ENCODE measurements around the gene ZNF443. TPM values are rescaled to one million over a fixed set of nuclear protein-coding genes. Genes with fewer than 3 reads are reported as not detected.
"Not testable (repeated sequence)": the region's sequence is repeated elsewhere in the genome, so short reads cannot be mapped to it uniquely, and the experiment has no call there.

ZNF443 gene
- total RNA-seq: 6.3 to 7.8 TPM (median 7.3 TPM) in 3 replicates

DNA sequence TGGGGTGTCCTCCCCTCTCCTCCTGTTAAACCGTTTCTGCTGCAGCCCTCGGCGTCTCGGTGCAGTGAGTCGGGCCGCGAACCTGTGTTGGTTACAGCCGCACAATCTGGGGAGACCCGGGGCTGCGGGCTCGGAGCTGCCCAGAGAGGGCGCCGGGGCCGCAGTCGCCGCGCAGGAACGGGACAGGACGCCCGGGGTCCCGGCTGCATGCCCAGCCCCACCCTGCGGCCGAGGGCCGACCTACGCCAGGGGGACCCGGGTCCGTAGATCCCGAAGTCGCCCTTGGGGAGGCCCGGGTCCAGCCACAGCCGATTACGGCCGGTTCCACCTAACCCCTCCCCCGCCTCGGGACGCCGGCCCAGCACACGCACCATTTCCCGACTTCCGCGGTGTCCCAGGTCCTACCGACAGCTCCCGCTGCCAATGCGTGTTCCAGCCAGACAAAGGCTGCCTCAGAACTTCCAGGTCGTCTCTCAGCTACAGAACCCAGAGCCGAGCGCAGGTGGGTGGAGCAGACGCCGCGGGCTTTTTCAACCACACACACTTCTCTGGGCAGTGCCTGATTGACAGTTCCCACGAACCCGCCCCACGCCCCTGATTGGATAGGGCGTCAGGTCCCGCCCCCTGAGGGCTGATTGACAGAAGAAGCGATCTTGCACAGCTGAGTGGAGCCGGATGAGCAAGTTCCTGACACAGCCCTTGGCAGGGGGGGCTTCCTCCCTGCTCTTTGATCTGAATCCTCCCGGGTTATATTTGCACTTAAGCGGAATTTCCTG is at the start of gene ZNF443:
ZNF443 (minus strand) TSS at position 481 of the 776 bp plus-strand sequence; CDS start at position 374, 107 bp downstream.
- Mint-ChIP-seq H3K27ac (peak within 1 kb of the TSS; percentile 99), H3K4me1 (peaks cover 10% of the 10 kb centered on the region)
- DNase-seq (ENCODE audit: low spot score in 2 of 2, unreplicated experiment in 2 of 2): peak; percentile 94 to 100

GRCh38 chr19:12486265-12486783 is 45.5 kb upstream of the ZNF443 start:
- not testable (repeated sequence) for H3K9me3 Mint-ChIP-seq; H3K36me3 Mint-ChIP-seq; DNase-seq (ENCODE audit: low spot score in 2 of 2, unreplicated experiment in 2 of 2); H3K27ac Mint-ChIP-seq; H3K4me3 Mint-ChIP-seq; H3K27me3 Mint-ChIP-seq (ENCODE audit: low read depth)
- peaks cover 26% of the 10 kb centered on the region for H3K4me1 Mint-ChIP-seq

More for the DNA sequence above, at the start of gene ZNF443:
- TF ChIP-seq, protein P1, sequence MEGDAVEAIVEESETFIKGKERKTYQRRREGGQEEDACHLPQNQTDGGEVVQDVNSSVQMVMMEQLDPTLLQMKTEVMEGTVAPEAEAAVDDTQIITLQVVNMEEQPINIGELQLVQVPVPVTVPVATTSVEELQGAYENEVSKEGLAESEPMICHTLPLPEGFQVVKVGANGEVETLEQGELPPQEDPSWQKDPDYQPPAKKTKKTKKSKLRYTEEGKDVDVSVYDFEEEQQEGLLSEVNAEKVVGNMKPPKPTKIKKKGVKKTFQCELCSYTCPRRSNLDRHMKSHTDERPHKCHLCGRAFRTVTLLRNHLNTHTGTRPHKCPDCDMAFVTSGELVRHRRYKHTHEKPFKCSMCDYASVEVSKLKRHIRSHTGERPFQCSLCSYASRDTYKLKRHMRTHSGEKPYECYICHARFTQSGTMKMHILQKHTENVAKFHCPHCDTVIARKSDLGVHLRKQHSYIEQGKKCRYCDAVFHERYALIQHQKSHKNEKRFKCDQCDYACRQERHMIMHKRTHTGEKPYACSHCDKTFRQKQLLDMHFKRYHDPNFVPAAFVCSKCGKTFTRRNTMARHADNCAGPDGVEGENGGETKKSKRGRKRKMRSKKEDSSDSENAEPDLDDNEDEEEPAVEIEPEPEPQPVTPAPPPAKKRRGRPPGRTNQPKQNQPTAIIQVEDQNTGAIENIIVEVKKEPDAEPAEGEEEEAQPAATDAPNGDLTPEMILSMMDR (IDR thresholded peaks at IDR 0.05; ENCODE audit: unreplicated experiment): no peak
- peaks cover 29% of the 10 kb centered on the region for H3K9me3 Mint-ChIP-seq
- peak within 1 kb of the TSS; percentile 99 for H3K4me3 Mint-ChIP-seq
- no peaks in the 10 kb centered on the region for H3K27me3 Mint-ChIP-seq (ENCODE audit: low read depth)
- H3K36me3 Mint-ChIP-seq: peaks cover 14% of the 10 kb centered on the region

GRCh38 chr19:12485571-12485970 is 44.8 kb upstream of the ZNF443 start:
- Mint-ChIP-seq H3K4me1 (peaks cover 26% of the 10 kb centered on the region), H3K27ac (peak overlapping the region; percentile 97), H3K36me3 (peaks cover 4% of the 10 kb centered on the region), H3K9me3 (no peaks in the 10 kb centered on the region), H3K4me3 (peak overlapping the region; percentile 94), H3K27me3 (ENCODE audit: low read depth) (no peaks in the 10 kb centered on the region)
- TF ChIP-seq, protein P1 (IDR thresholded peaks at IDR 0.05; ENCODE audit: unreplicated experiment): no peak
- no peak for DNase-seq (ENCODE audit: low spot score in 2 of 2, unreplicated experiment in 2 of 2)

- H3K27me3 Mint-ChIP-seq (ENCODE audit: low read depth): no peaks in the 10 kb centered on the region
- peak overlapping the region; percentile 97 for H3K27ac Mint-ChIP-seq
- no peak for DNase-seq (ENCODE audit: low spot score in 2 of 2, unreplicated experiment in 2 of 2)
- peaks cover 26% of the 10 kb centered on the region for H3K4me1 Mint-ChIP-seq
- TF ChIP-seq, protein P1 (IDR thresholded peaks at IDR 0.05; ENCODE audit: unreplicated experiment): no peak
- H3K36me3 Mint-ChIP-seq: peaks cover 4% of the 10 kb centered on the region
- H3K9me3 Mint-ChIP-seq: no peaks in the 10 kb centered on the region
- H3K4me3 Mint-ChIP-seq: peak overlapping the region; percentile 94
Observed at GRCh38 chr19:12485052-12485416, 44.2 kb upstream of the ZNF443 start.

GRCh38 chr19:12484371-12485051 is 43.7 kb upstream of the ZNF443 start, which contains the start of gene ZNF709:
Gene ZNF709 (minus strand): TSS chr19:12484816. CDS start chr19:12484657, 159 bp downstream.
- peaks cover 4% of the 10 kb centered on the region for H3K36me3 Mint-ChIP-seq
- H3K27ac Mint-ChIP-seq: peak within 1 kb of the TSS; percentile 97
- H3K9me3 Mint-ChIP-seq: no peaks in the 10 kb centered on the region
- peaks cover 26% of the 10 kb centered on the region for H3K4me1 Mint-ChIP-seq
- peak within 1 kb of the TSS; percentile 94 for H3K4me3 Mint-ChIP-seq
- peak; percentile 85 to 95 for DNase-seq (ENCODE audit: low spot score in 2 of 2, unreplicated experiment in 2 of 2)
- TF ChIP-seq, protein P1 (IDR thresholded peaks at IDR 0.05; ENCODE audit: unreplicated experiment): no peak
- H3K27me3 Mint-ChIP-seq (ENCODE audit: low read depth): no peaks in the 10 kb centered on the region

GRCh38 chr19:12484011-12484370 is 43.2 kb upstream of the ZNF443 start:
- Mint-ChIP-seq H3K36me3 (peaks cover 4% of the 10 kb centered on the region), H3K27ac (peak overlapping the region; percentile 82), H3K9me3 (no peaks in the 10 kb centered on the region), H3K27me3 (ENCODE audit: low read depth) (no peaks in the 10 kb centered on the region), H3K4me3 (peak overlapping the region; percentile 94), H3K4me1 (peaks cover 26% of the 10 kb centered on the region)
- TF ChIP-seq, protein P1 (IDR thresholded peaks at IDR 0.05; ENCODE audit: unreplicated experiment): no peak
- DNase-seq (ENCODE audit: low spot score in 2 of 2, unreplicated experiment in 2 of 2): no peak
